Left renal pelvis (tissue), 4 donors: ENCODE results near the gene GLP2R. TPM values are rescaled to one million over a fixed set of nuclear protein-coding genes. Genes with fewer than 3 reads are reported as not detected.
"Not testable (repeated sequence)": the region's sequence is repeated elsewhere in the genome, so short reads cannot be mapped to it uniquely, and the experiment has no call there.

Experiments
- DNase-seq, 4 donors: peaks; one replicate each; pipeline ENCODE4 v3.0.0-alpha.2; 2013; ENCODE audit warnings: low read depth in 4 of 4, low spot score in 3 of 4
- polyA plus RNA-seq, 4 donors: library from polyadenylated mRNA; unstranded; fragments of 120-200 nt; gene quantifications; one replicate each; pipeline ENCODE4 v1.2.1, GENCODE V29; 2013; ENCODE audit not compliant: insufficient read length in 4 of 4

The GLP2R gene
- polyA plus RNA-seq, 4 donors = 1.6 TPM; not detected in 3

DNA sequence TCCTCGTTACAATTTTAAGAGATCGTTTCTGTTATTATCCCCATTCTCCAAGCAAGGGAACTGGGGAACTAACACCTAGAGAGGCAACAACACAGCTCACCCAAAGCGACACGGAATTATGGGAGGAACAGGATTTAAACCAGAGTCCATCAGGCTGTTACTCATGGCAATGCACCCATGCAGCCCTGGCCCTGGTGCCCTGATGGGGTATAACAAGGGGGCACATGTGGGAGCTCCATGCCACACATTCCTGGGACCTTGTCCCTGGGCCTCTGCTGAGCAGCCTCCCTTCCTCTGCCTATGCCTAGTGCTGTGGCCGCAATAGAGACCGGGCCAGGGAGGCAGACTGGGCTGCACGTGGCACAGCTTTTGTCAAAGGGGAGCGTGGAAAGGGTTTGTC, 92.6 kb downstream of the GLP2R start:
- DNase-seq = no peak

DNA sequence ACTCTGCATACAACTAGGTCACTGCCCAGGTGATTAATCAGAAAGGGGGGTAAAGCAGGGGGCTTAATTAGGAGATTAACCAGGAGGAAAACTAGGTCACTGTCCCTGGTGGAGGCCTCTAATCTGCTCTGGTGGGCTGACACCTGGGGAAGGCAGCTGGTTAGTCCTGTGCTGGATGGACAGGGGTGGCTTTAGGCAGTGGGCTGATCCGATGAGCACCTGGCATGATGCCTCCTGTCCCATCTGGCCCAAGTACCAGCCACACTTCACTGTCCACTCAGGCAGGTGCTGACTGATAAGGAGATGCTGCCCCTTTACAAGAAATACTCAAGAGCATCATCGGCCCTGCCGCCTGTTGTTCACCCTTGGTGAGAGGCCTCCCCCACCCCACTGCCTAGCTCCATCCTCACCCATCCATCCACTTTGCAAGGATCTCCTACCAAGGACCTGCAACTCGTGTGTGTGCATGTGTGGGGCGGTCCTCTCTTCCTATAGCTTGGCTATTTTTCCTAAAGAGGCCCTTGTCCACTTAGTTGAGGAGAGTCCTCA, 93.2 kb downstream of the GLP2R start:
- no peak for DNase-seq

- DNase-seq = not testable (repeated sequence)
Observed at GRCh38 chr17:9921216-9921615, 95.5 kb downstream of the GLP2R start.

- DNase-seq = no peak
Observed at GRCh38 chr17:9922012-9922848, 96.5 kb downstream of the GLP2R start.

DNA sequence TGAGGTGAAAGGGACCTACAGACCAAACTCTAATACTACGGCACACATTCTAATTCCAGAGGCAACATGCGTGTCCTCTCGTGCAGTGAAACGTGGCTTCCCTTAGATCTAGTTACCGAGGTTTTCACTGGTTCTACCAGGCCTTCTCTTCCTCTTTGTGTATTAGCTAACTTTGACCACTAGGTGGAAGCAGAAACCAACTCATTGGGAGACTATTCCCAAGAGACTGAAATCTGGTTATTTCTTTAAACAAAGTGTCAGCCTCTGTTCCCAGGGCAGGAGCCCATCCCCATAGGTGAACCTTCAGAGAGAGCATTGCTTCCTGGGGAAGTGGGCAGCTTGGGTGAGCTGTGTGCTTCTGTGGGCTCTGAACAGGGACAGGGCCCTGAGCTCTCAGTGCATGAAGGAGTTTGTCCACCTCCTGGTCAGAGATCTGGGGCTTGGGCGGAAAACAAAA, 99.0 kb downstream of the GLP2R start:
- DNase-seq = peak; percentile 64 to 82 (median 73)

GRCh38 chr17:9925457-9925856, 99.7 kb downstream of the GLP2R start:
- DNase-seq = no peak

- DNase-seq = no peak
Observed at GRCh38 chr17:9926150-9926804, 100.6 kb downstream of the GLP2R start.

DNA sequence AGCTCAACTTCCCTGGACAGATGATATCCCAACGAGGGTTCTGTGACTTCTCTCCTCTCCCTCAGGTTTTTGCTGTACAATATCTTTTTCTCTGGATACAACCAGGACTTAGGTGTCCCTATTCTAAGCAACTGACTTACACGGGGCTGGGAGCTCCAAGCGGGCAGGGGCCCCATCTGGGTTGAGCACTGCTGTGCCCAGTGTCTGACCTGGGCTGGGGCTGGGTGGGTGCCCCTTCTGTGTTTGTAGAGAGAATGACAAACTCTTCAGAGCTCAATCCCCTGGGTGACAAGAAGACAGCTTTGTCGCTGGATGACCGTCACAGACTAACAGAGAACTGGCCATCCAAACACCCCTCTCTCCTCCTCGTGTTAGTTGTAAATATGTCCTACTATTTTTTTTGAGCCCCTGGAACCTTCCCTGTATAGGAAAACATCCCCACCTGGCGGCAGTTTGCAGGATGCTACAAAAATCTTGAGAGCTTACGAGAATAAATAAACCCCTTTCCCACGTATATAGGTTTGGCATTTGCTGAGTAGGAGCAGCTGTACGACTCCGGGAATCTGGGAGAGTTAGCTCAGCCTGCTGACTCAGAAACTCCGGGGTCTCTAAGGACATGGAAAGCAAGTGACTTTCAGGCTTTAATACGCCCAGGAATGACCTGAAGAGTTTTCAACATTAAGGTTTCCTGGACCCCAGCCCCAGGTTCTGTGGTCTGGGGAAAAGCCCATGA, 103.0 kb downstream of the GLP2R start:
- peak; percentile 39 to 68 (median 58) for DNase-seq

DNA sequence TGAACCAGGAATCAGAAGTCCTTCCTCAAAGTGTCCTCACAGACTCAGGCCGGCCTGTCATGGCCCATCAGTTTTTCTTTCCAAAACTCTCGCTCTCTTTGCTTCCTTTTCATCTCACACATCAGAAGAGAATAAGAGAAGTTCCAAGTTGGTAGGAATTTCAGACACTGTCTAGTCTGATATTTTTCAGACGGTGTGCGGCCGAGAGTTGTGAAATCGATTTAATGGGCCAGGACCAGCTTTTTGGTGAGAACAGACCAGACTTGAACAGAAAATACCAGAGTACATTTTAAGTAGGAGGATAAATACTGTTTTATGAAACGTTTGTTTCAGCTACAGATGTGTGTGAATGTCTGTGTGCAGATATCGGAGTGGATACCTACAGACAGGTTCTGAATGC, 104.1 kb downstream of the GLP2R start:
- no peak for DNase-seq

GRCh38 chr17:9931144-9931741, 105.5 kb downstream of the GLP2R start:
- no peak for DNase-seq

DNA sequence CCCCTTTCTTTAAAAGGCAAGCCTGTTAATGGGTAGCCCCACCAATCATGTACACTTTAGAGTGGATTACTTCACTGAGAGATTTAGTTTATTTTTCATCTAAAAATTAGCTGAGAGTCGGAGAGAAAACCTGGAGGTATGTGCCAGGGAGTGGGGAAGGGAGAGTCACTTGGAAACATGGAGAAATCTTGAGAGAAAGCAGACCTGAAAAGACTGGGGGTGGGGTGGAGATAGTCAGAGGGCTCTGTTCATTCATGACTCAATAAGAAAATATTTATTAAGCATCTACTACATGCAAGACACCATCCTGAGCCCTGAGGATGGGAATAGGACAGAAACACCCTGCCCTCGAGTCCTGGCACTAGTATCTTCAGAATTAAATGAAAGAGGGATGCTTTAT, 106.8 kb downstream of the GLP2R start:
- no peak for DNase-seq

GRCh38 chr17:9934331-9934730, 108.6 kb downstream of the GLP2R start:
- no peak for DNase-seq

DNA sequence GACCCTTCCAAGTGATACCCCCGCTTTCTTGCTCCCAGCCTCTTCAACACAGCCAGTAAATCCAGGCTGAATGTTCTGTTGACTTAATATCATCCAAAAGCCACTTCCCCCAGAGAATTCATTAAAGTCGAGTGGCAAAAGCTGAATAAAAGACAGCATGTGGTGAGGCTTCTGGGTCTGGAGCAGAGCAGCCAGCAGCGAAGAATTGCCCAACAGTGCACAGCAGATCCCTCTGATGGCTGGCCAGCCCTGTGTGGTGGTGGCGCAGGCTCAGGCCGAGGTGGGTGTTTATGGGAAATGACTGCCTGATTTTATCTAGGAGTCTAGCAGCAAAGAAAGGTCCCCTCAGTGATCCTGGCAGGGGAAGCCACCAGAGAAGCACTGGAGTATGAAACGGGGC, 109.7 kb downstream of the GLP2R start:
- DNase-seq = no peak

GRCh38 chr17:9936095-9936494, 110.4 kb downstream of the GLP2R start:
- DNase-seq = no peak

DNA sequence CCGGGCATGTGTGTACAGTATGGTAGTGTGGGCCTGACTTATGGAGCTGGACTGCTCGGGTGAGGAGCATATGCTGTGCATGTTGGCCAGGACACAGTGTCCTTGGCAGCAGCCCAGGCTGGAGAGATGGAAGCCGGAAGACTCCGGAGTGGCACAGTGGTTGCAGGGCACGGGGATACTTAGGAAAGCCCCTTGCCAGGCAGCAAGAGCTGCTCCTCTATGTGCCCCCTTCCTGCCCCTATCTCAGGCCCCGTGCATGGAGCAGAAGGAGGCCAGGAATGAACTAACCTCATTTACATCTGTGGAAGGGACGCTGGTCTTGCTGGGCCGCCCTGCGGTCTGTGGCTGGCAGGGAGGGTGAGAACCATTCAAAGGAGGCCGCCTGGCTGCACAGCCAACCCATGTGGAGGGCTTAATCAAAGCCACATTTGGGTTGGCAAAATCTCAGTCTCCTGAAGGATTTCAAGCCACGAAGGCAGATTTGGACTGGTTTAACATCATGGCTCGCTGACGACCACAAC, 111.6 kb downstream of the GLP2R start:
- no peak for DNase-seq

- DNase-seq = no peak
Observed at GRCh38 chr17:9937901-9938300, 112.2 kb downstream of the GLP2R start.

DNA sequence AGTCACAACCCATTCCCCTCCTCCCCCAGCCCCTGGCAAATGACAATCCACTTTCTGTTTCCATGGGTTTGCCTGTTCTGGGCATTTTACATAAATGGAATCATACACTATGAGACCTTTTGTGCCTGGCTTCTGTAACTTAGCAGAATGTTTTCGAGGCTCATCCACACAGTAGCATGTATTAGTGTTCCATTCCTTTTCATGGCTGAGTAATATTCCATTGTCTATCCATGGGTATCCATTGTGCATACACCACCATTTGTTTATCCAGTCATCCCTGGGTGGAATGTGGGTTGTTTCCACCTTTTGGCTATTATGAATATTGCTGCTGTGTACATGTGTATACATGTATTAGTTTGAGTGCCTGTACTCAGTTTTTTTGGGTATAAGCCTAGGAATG, 113.0 kb downstream of the GLP2R start:
- no peak for DNase-seq

- no peak for DNase-seq
Observed at GRCh38 chr17:9940841-9941240, 115.1 kb downstream of the GLP2R start.

DNA sequence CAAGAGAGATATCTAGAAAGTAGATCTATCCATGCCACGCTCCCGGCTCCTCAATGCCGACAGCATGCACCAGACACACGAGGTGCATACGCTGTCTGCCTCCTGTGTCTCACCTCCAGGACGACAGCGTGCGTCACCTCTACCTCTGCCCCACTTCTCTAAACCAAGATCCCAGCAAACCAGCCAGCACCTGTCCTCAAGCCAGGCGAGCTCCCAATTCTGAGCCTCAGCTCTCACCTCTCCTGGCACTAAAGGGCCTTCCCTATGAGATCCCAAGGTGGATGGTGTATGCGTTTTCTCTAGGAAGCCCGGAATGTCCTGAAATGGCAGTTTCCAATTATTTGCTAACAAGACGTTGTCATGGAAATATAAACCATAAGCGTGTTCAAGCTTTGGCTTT, 115.6 kb downstream of the GLP2R start:
- no peak for DNase-seq
